ENCODE measurements around the gene E2F1. TPM values are rescaled to one million over a fixed set of nuclear protein-coding genes. Genes with fewer than 3 reads are reported as not detected.

The E2F1 gene
- total RNA-seq, 1 experiment from 2014 or later: 44.2 TPM

DNA sequence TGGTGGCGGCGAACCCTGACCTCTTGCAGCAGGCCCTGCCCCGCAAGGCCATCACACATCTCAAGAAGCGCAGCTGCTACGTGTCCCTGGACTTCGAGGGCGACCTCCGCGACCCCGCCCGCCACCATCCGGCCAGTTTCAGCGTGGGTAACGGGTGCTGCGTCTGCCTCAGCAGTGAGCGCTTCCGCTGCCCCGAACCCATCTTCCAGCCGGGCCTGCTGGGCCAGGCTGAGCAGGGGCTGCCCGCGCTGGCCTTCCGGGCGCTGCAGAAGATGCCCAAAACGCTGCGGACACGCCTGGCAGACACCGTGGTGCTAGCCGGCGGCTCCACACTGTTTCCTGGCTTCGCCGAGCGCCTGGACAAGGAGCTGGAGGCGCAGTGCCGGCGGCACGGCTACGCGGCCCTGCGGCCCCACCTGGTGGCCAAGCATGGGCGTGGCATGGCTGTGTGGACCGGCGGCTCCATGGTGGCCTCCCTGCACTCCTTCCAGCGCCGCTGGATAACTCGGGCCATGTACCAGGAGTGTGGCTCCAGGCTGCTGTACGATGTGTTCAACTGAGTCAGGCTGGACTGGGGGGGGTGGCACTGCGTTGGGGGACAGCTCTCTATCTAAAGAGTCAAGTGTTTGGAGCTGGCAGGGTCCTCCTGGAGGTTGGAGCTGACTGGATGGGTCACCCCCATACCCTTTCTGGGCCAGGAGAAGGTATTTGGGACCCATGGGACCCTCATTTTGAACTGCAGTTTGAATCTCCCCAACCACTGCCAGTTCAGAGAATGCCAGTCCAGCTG lies 18.3 kb downstream of the E2F1 start (continued):
- TF ChIP-seq, protein P1, sequence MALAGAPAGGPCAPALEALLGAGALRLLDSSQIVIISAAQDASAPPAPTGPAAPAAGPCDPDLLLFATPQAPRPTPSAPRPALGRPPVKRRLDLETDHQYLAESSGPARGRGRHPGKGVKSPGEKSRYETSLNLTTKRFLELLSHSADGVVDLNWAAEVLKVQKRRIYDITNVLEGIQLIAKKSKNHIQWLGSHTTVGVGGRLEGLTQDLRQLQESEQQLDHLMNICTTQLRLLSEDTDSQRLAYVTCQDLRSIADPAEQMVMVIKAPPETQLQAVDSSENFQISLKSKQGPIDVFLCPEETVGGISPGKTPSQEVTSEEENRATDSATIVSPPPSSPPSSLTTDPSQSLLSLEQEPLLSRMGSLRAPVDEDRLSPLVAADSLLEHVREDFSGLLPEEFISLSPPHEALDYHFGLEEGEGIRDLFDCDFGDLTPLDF (CRISPR knock-in tag; IDR thresholded peaks at IDR 0.05): 0 out of 2 replicates have a peak, but pooled peaks have one; percentile 42
- TF ChIP-seq ARID4B (CRISPR knock-in tag; IDR thresholded peaks at IDR 0.05; ENCODE audit: borderline replicate concordance) (peak; percentile 70; the same call in 1 of the 2 replicates), FOXP1 (CRISPR knock-in tag; IDR thresholded peaks at IDR 0.05; ENCODE audit: borderline replicate concordance) (0 out of 2 replicates have a peak, but pooled peaks have one; percentile 44), SMAD4 (CRISPR knock-in tag; IDR thresholded peaks at IDR 0.05) (no peak), TEAD1 (CRISPR knock-in tag; IDR thresholded peaks at IDR 0.05) (0 out of 2 replicates have a peak, but pooled peaks have one; percentile 9), E2F4 (CRISPR knock-in tag; IDR thresholded peaks at IDR 0.05; ENCODE audit: borderline replicate concordance, low read depth) (no peak), CREB1 (CRISPR knock-in tag; IDR thresholded peaks at IDR 0.05) (0 out of 2 replicates have a peak, but pooled peaks have one; percentile 42), AFF4 (CRISPR knock-in tag; IDR thresholded peaks at IDR 0.05; ENCODE audit: borderline replicate concordance) (peak; percentile 81), HMGA2 (CRISPR knock-in tag; IDR thresholded peaks at IDR 0.05) (no peak), FOXP4 (CRISPR knock-in tag; IDR thresholded peaks at IDR 0.05) (0 out of 2 replicates have a peak, but pooled peaks have one; percentile 30), ZBTB43 (CRISPR knock-in tag; IDR thresholded peaks at IDR 0.05) (peak; percentile 63; the same call in 1 of the 2 replicates), NFATC4 (CRISPR knock-in tag; IDR thresholded peaks at IDR 0.05) (0 out of 2 replicates have a peak, but pooled peaks have one; percentile 41), SP1 (CRISPR knock-in tag; conservative IDR thresholded peaks at IDR 0.05) (peak; percentile 44; the same call in 1 of the 2 replicates), STAT6 (CRISPR knock-in tag; conservative IDR thresholded peaks at IDR 0.05; ENCODE audit: low read depth) (no peak), ATF1 (CRISPR knock-in tag; IDR thresholded peaks at IDR 0.05) (0 out of 2 replicates have a peak, but pooled peaks have one; percentile 36), SMAD3 (CRISPR knock-in tag; IDR thresholded peaks at IDR 0.05; ENCODE audit: borderline replicate concordance) (peak; percentile 30; the same call in 1 of the 2 replicates), NFE2L1 (CRISPR knock-in tag; IDR thresholded peaks at IDR 0.05) (peak; percentile 54; the same call in 1 of the 2 replicates), CBFB (CRISPR knock-in tag; IDR thresholded peaks at IDR 0.05; ENCODE audit: low read depth) (0 out of 2 replicates have a peak, but pooled peaks have one; percentile 48)

Measured in WTC11 (cell line).